ENCODE data around the gene THUMPD3.

Gene THUMPD3

GRCh38 chr3:9420850-9421549, 58.1 kb downstream of the THUMPD3 start:
- no peak for DNase-seq (ENCODE audit: low spot score)

GRCh38 chr3:9422712-9423424, 60.0 kb downstream of the THUMPD3 start:
- DNase-seq (ENCODE audit: low spot score) = peak; percentile 22

DNA sequence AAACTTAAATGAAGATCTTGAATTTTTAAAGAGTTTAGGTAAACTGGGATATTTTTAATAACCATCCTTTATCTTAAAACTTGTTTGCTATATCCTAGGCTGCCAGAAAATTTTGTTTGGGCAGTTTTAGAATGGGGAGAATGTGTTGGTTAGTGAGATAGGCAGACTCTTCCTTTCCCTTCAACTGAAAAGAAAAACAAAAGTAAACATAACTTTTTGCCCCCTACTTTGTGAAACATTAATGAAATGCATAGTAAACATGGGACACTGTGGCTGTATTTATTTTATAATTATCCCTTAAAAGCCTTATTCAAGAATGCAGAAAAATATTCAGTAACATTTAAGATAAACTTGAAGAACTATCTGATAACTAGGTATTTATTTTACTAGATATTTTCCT, 65.6 kb downstream of the THUMPD3 start:
- DNase-seq (ENCODE audit: low spot score) = no peak

DNA sequence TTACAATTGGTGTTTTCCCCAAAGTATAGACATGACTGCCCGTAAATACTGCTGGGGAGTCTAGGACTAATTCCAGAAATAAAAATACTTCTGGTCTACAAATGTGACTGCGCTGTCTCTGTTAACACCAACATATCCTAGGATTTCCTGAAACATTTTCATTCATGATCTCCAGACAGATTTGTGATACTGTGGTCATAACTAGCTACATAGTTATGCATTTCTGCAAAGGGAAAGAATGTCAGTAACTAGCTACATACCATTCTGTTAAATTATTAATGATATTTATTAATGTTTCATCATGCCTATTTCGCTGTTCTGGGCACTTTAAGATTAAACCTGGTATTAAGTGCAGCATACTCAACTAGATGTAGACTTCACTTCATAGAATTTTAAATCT, 67.9 kb downstream of the THUMPD3 start:
- DNase-seq (ENCODE audit: low spot score) = no peak

DNA sequence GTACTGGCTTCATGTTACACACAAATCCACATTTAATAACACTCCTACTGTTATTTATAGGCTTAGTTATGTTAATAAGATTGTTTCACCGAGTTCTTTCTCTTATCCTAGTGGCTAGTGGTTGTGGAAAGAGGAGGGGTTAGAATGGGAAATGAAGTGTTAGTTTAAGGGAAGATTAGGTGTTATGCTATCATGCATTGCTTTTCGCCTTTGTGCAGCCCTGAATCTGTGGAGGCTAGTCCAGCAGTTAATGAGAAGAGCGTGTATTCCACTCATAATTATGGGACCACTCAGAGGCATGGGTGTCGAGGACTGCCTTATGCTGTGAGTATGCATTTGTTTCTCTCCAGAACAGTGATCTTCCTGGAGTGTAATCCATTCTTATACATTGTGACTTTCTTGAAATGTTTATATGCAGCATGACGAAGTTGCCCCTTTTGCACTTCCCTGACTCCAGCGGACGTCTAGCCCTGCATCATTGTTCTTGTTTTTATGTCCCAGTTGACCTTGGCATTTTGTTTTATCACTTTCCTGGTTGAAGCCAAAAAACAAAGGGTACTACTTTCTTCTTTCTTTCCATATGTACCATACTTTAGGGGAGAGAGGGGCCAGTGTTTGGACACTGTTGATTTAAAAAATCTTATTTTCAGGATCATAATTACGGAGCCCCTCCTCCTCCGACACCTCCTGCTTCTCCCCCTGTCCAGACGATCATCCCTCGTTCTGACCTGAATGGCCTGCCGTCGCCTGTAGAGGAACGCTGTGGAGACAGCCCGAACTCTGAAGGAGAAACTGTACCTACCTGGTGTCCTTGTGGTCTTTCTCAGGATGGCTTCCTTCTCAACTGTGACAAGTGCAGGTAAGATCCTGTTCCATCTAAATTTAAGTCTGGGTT, 71.0 kb downstream of the THUMPD3 start:
- DNase-seq (ENCODE audit: low spot score) = no peak

GRCh38 chr3:9435316-9435715, 72.5 kb downstream of the THUMPD3 start:
- no peak for DNase-seq (ENCODE audit: low spot score)

Measured in activated CD4-positive, alpha-beta T cell treated with anti-CD3 and anti-CD28 coated beads, Interleukin-2, Interleukin-4, amounts not matched to agents 100 ng/mL and 50 ng/mL, durations not matched to agents 16 hours and 8 hours (primary cell).